H1 (cell line): Measurements from ENCODE around the gene RCBTB1. TPM values are rescaled to one million over a fixed set of nuclear protein-coding genes. Genes with fewer than 3 reads are reported as not detected.

Source experiments
- ASH2L ChIP-seq: fragments of 200-600, 300-600 bp; sonication (generic); IDR thresholded peaks from one replicate; pipeline ENCODE4 v1.7.1; 2017; ENCODE audit warnings: low read length
- CEBPB ChIP-seq: IDR thresholded peaks from 2 replicates; pipeline ENCODE4 v1.6.1; 2012; ENCODE audit warnings: low read depth, low read length
- CHD2 ChIP-seq: IDR thresholded peaks from 2 replicates; pipeline ENCODE4 v1.6.1; 2012; ENCODE audit warnings: low read length, improper control_type of control experiment
- CTBP2 ChIP-seq: IDR thresholded peaks from 2 replicates; pipeline ENCODE4 v1.7.0; 2011; ENCODE audit warnings: borderline replicate concordance, mild to moderate bottlenecking, moderate library complexity, mixed read lengths, low read length; ENCODE audit not compliant: insufficient read depth, insufficient read length
- EGR1 ChIP-seq: IDR thresholded peaks from 2 replicates; pipeline ENCODE4 v1.6.1; 2011; ENCODE audit warnings: low read depth, low read length, borderline replicate concordance
- GABPA ChIP-seq: IDR thresholded peaks from 2 replicates; pipeline ENCODE4 v1.6.1; 2011; ENCODE audit warnings: mild to moderate bottlenecking, low read length, moderate library complexity, borderline replicate concordance; ENCODE audit not compliant: insufficient read depth
- GTF2F1 ChIP-seq: IDR thresholded peaks from 2 replicates; pipeline ENCODE4 v1.6.1; 2012; ENCODE audit warnings: low read depth, low read length, improper control_type of control experiment, borderline replicate concordance
- HDAC6 ChIP-seq: IDR thresholded peaks from one replicate; pipeline ENCODE4 v1.7.1; 2012; ENCODE audit warnings: low read depth, mild to moderate bottlenecking, inconsistent platforms, low read length, moderate library complexity
- KDM1A ChIP-seq: fragments of 200-600, 300-600 bp; sonication (generic); IDR thresholded peaks from 2 replicates; pipeline ENCODE4 v1.7.1; 2016; ENCODE audit warnings: mild to moderate bottlenecking, low read length, borderline replicate concordance
- RBBP5 ChIP-seq: IDR thresholded peaks from 2 replicates; pipeline ENCODE4 v1.7.1; 2012; ENCODE audit warnings: low read depth, mild to moderate bottlenecking, inconsistent platforms, low read length, moderate library complexity, borderline replicate concordance
- RXRA ChIP-seq: IDR thresholded peaks from 2 replicates; pipeline ENCODE4 v1.6.1; 2011; ENCODE audit warnings: low read depth, mild to moderate bottlenecking, low read length, moderate library complexity; ENCODE audit not compliant: insufficient read depth
- SIN3A ChIP-seq, 2 experiments: IDR thresholded peaks in 1 of 2; conservative IDR thresholded peaks in 1 of 2; 2 replicates each; pipeline ENCODE4 v1.6.1; 2011 to 2012; ENCODE audit warnings: low read length in 2 of 2, improper control_type of control experiment in 1 of 2, low read depth in 1 of 2, mild to moderate bottlenecking in 1 of 2
- TAF7 ChIP-seq: optimal IDR thresholded peaks from 2 replicates; pipeline ENCODE3; 2011; ENCODE audit warnings: low read depth, mild to moderate bottlenecking, inconsistent platforms, low read length, moderate library complexity, borderline replicate concordance
- polyA plus RNA-seq, 7 experiments: library from polyadenylated mRNA; depleted of rRNA in 3 of 7; stranded (reverse) in 5 of 7; unstranded in 2 of 7; fragments of >200 nt in 5 of 7; fragments of 200-250 nt in 2 of 7; gene quantifications; 1 replicate in 5 of 7; 2 replicates in 1 of 7; 4 replicates in 1 of 7; pipeline versions ENCODE4 v1.2.1 to v1.2.3, GENCODE V29; 2011 to 2013; ENCODE audit warnings: missing spikeins in 2 of 7, mixed read lengths in 2 of 7
- total RNA-seq: library from RNA; stranded (reverse); fragmentation: NEBNext Ultra II Directional; extraction: Animal tissue kit (Norgen Biotek cat#: 25700); gene quantifications from 2 replicates; pipeline ENCODE4 v1.2.1, GENCODE V29; 2021
- TF ChIP-seq, protein P1 (sequence below), 3 experiments: IDR thresholded peaks; 1 replicate in 2 of 3; 2 replicates in 1 of 3; pipeline versions ENCODE4 v1.5.1 to v1.6.1; 2011; ENCODE audit warnings: low read length in 3 of 3, mild to moderate bottlenecking in 3 of 3, inconsistent platforms in 2 of 3, low read depth in 1 of 3, moderate library complexity in 1 of 3; ENCODE audit not compliant: insufficient read depth in 1 of 3; ENCODE audit errors: control extremely low read depth in 1 of 3
- TF ChIP-seq, protein P2 (sequence below): IDR thresholded peaks from 2 replicates; pipeline ENCODE4 v1.6.1; 2011; ENCODE audit warnings: low read length, improper control_type of control experiment
- TF ChIP-seq, protein P3 (sequence below): IDR thresholded peaks from 2 replicates; pipeline ENCODE4 v1.6.1; 2012; ENCODE audit warnings: inconsistent platforms
- TF ChIP-seq, protein P4 (sequence below): IDR thresholded peaks from 2 replicates; pipeline ENCODE4 v1.6.1; 2011; ENCODE audit warnings: low read depth, mild to moderate bottlenecking, low read length; ENCODE audit not compliant: insufficient read depth

Gene RCBTB1
- total and polyA plus RNA-seq, 2 of the 8 experiments (the other 6 are each of a cell fraction or from before 2014, with no cell fraction given) = 13.7 to 29.8 TPM

DNA sequence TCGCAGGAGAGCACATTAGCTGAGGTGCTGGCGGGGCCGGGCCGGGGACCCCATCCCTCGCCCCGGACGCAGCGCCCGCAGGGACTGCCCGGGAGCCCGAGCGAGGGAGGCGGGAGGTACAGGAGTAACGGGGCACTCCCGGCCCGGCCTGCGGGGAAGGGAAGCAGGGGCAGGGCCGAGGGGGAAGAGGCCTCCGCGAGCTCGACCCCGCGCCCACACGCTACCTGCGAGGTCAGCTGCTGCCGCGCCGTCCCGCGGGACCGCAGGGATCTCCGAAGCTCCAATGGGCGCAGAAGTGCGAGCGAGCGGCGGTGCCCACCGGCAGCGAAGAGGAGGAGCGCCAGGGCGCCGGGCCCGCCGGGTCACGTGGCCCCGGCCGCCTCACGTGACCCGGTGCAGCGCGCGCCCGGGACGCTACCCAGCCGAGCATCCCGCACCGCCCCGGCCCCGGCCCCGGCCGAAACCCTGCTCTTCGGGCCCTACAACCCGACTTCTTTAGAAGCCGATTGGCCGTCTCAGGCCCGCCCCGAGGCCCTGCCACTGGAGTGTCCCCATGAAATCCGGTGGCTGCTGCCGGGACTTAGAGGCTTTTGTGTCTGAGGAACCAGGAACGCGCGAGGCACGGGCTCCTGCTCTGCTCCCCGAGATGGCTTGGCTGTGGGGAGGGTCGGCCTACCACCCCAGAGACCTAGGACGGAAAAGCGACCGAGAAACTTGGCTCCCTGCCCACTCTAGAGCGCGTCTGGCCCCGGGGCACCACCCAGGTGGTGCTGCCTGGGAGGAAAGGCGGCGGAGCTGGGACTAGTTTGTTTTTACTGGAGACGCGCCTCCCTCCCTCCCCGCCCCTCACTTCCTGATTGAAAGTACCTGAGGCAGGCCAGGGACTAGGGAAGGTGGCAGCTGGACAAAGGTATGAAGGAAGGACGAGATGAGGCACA is at the start of gene RCBTB1 (continued):
- TF ChIP-seq, protein P1, sequence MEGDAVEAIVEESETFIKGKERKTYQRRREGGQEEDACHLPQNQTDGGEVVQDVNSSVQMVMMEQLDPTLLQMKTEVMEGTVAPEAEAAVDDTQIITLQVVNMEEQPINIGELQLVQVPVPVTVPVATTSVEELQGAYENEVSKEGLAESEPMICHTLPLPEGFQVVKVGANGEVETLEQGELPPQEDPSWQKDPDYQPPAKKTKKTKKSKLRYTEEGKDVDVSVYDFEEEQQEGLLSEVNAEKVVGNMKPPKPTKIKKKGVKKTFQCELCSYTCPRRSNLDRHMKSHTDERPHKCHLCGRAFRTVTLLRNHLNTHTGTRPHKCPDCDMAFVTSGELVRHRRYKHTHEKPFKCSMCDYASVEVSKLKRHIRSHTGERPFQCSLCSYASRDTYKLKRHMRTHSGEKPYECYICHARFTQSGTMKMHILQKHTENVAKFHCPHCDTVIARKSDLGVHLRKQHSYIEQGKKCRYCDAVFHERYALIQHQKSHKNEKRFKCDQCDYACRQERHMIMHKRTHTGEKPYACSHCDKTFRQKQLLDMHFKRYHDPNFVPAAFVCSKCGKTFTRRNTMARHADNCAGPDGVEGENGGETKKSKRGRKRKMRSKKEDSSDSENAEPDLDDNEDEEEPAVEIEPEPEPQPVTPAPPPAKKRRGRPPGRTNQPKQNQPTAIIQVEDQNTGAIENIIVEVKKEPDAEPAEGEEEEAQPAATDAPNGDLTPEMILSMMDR (IDR thresholded peaks at IDR 0.05; ENCODE audit: control extremely low read depth in 1 of 3, insufficient read depth in 1 of 3, low read depth in 1 of 3, low read length in 3 of 3) = no peak
- TF ChIP-seq GABPA = no peak
- TF ChIP-seq KDM1A = no peak
- TF ChIP-seq SIN3A (conservative IDR thresholded peaks at IDR 0.05 in 1 of 2, IDR thresholded peaks at IDR 0.05 in 1 of 2; ENCODE audit: low read depth in 1 of 2, low read length in 2 of 2) = peak in 1 of 2 experiments; percentile 83; a peak in 2 of 4 replicates
- TF ChIP-seq TAF7 = no peak
- peak; percentile 84 for TF ChIP-seq ASH2L
- TF ChIP-seq, protein P2, sequence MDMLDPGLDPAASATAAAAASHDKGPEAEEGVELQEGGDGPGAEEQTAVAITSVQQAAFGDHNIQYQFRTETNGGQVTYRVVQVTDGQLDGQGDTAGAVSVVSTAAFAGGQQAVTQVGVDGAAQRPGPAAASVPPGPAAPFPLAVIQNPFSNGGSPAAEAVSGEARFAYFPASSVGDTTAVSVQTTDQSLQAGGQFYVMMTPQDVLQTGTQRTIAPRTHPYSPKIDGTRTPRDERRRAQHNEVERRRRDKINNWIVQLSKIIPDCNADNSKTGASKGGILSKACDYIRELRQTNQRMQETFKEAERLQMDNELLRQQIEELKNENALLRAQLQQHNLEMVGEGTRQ = peak; percentile 99
- TF ChIP-seq, protein P3, sequence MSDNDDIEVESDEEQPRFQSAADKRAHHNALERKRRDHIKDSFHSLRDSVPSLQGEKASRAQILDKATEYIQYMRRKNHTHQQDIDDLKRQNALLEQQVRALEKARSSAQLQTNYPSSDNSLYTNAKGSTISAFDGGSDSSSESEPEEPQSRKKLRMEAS = peak; percentile 44; the same call in 1 of the 2 replicates
- TF ChIP-seq RBBP5 = peak; percentile 75; the same call in 1 of the 2 replicates
- no peak for TF ChIP-seq CEBPB
- no peak for TF ChIP-seq RXRA
- TF ChIP-seq CTBP2 = no peak
- TF ChIP-seq HDAC6 = no peak
- no peak for TF ChIP-seq EGR1
- TF ChIP-seq GTF2F1 = no peak
- no peak for TF ChIP-seq CHD2
- TF ChIP-seq, protein P4, sequence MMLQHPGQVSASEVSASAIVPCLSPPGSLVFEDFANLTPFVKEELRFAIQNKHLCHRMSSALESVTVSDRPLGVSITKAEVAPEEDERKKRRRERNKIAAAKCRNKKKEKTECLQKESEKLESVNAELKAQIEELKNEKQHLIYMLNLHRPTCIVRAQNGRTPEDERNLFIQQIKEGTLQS = peak; percentile 97
